Spleen (tissue), 11 donors: ENCODE measurements around the gene NR1D2. TPM values are rescaled to one million over a fixed set of nuclear protein-coding genes. Genes with fewer than 3 reads are reported as not detected.
"Not testable (repeated sequence)": the region's sequence is repeated elsewhere in the genome, so short reads cannot be mapped to it uniquely, and the experiment has no call there.

ENCODE experiments used
- DNase-seq: peaks from one replicate; pipeline ENCODE4 v3.0.0-alpha.2; 2020
- H3K27ac ChIP-seq, 8 donors: fragments of 200-600 bp; sonication (generic) in 7 of 8; 1 replicate in 4 of 8; 2 replicates in 4 of 8; pipeline versions ENCODE4 v1.5.0 to v1.8.0; 2016 to 2021; ENCODE audit warnings: inconsistent platforms in 4 of 8, mild to moderate bottlenecking in 4 of 8, moderate library complexity in 1 of 8
- H3K27me3 ChIP-seq, 7 donors: fragments of 200-600 bp; sonication (generic) in 6 of 7; replicated peaks in 1 of 7; 1 replicate in 4 of 7; 2 replicates in 3 of 7; pipeline versions ENCODE4 v1.5.0 to v1.8.0; 2016 to 2021; ENCODE audit warnings: inconsistent platforms in 3 of 7, mild to moderate bottlenecking in 1 of 7
- H3K36me3 ChIP-seq, 6 donors: fragments of 200-600 bp; sonication (generic) in 5 of 6; 1 replicate in 4 of 6; 2 replicates in 2 of 6; pipeline versions ENCODE4 v1.5.0 to v1.8.0; 2016 to 2021; ENCODE audit warnings: inconsistent platforms in 2 of 6
- H3K4me1 ChIP-seq, 6 donors: fragments of 200-600 bp; sonication (generic) in 5 of 6; 1 replicate in 3 of 6; 2 replicates in 3 of 6; pipeline versions ENCODE4 v1.5.0 to v1.8.0; 2016 to 2021; ENCODE audit warnings: inconsistent platforms in 3 of 6
- H3K4me3 ChIP-seq, 8 donors: fragments of 200-600 bp; sonication (generic) in 7 of 8; 1 replicate in 4 of 8; 2 replicates in 4 of 8; pipeline versions ENCODE4 v1.5.0 to v1.8.0; 2016 to 2021; ENCODE audit warnings: inconsistent platforms in 4 of 8, mild to moderate bottlenecking in 4 of 8, moderate library complexity in 2 of 8
- H3K9me3 ChIP-seq, 8 donors: fragments of 200-600 bp; sonication (generic) in 7 of 8; 1 replicate in 4 of 8; 2 replicates in 4 of 8; pipeline versions ENCODE4 v1.5.0 to v1.8.0; 2016 to 2021; ENCODE audit warnings: inconsistent platforms in 4 of 8
- CTCF ChIP-seq, 11 experiments: fragments of 200-600 bp in 7 of 11; fragments of 450-650 bp in 4 of 11; sonication (generic) in 4 of 11; IDR thresholded peaks in 8 of 11; conservative IDR thresholded peaks in 3 of 11; 1 replicate in 7 of 11; 2 replicates in 4 of 11; pipeline versions ENCODE4 v1.4.0 to v1.8.0; 2016 to 2021; ENCODE audit warnings: antibody characterized with exemption in 11 of 11, inconsistent platforms in 4 of 11, mild to moderate bottlenecking in 1 of 11
- POLR2A ChIP-seq, 3 donors: fragments of 450-650 bp; IDR thresholded peaks; one replicate each; pipeline ENCODE4 v1.5.1; 2017; ENCODE audit warnings: antibody characterized with exemption in 3 of 3, mild to moderate bottlenecking in 1 of 3
- POLR2AphosphoS5 ChIP-seq, 3 donors: sonication (generic); formaldehyde crosslinking; IDR thresholded peaks; one replicate each; pipeline ENCODE4 v1.5.1; 2017; ENCODE audit warnings: antibody characterized with exemption in 3 of 3
- WGBS, 5 donors: extraction: QIAGEN DNeasy Blood & Tissue Kit in 3 of 5; methylation state at CpG; one replicate each; pipeline versions ENCODE4 v1.1.5 to v1.1.7; 2013 to 2018; 5-methylcytosine and 5-hydroxymethylcytosine counted together
- intact Hi-C: fragments of 100-400 bp; cut with DNase I; formaldehyde crosslinking; loops from one replicate; pipeline ENCODE4 v1.15.0; 2023; ENCODE audit warnings: low total_unique reads
- polyA plus RNA-seq, 3 donors: library from polyadenylated mRNA; stranded (reverse); fragments of 200-250 nt; gene quantifications; one replicate each; pipeline ENCODE4 v1.2.1, GENCODE V29; 2013
- total RNA-seq, 7 donors: library from RNA; depleted of rRNA in 3 of 7; stranded (reverse); fragments of >200 nt in 3 of 7; fragmentation: NEBNext Ultra II Directional in 4 of 7; extraction: Animal tissue kit (Norgen Biotek cat#: 25700) in 4 of 7; gene quantifications; one replicate each; pipeline versions ENCODE4 v1.1.0 to v1.2.1, GENCODE V29; 2016 to 2021
- donor health status: healthy with polysubstance abuse.
- donor health status: DM: no; HTN: no; CAD: no; lungs with moderate emphysema.
- donor health status: DM: no; HTN: no; CAD: no.
- donor health status: Bipolar disorder and iron deficiency.
- donor health status: healthy.
- donor health status: DM: no; HTN: no; CAD: no.
- donor health status: DM: yes; HTN: yes; CAD: no.

Gene NR1D2
- total and polyA plus RNA-seq, 10 donors, result 6.1 to 44.4 (median 33.3) TPM

- H3K4me1 ChIP-seq, result peaks cover 28 to 57% (median 48%) of the 10 kb centered on the region in 6 donors
- peak overlapping the region in 6 of 8 donors; percentile 57 to 99 (median 84) for H3K4me3 ChIP-seq
- H3K27ac ChIP-seq, result peak overlapping the region in 7 of 8 donors; percentile 92 to 99 (median 98)
- DNase-seq, result no peak
- peaks cover 0 to 35% (median 21%) of the 10 kb centered on the region in 6 donors for H3K36me3 ChIP-seq
- H3K27me3 ChIP-seq, result no peaks in the 10 kb centered on the region
- H3K9me3 ChIP-seq, result no peaks in the 10 kb centered on the region
- 42 to 52% (median 47%) methylated on average over 7 of the region's 7 CpGs for WGBS, 5 donors
- TF ChIP-seq POLR2AphosphoS5 (IDR thresholded peaks at IDR 0.05) (peak in 1 of 3 donors; percentile 29), POLR2A (IDR thresholded peaks at IDR 0.05) (no peak), CTCF (IDR thresholded peaks at IDR 0.05 in 8 of 11, conservative IDR thresholded peaks at IDR 0.05 in 3 of 11) (no peak)
- intact Hi-C loops, result no loop called here
These were observed 29.5 kb upstream of the NR1D2 start for GRCh38 chr3:23915537-23916108.

GRCh38 chr3:23916152-23916885, 28.8 kb upstream of the NR1D2 start:
- H3K36me3 ChIP-seq, result peaks cover 0 to 35% (median 27%) of the 10 kb centered on the region in 6 donors
- TF ChIP-seq CTCF (IDR thresholded peaks at IDR 0.05 in 8 of 11, conservative IDR thresholded peaks at IDR 0.05 in 3 of 11) (no peak), POLR2AphosphoS5 (IDR thresholded peaks at IDR 0.05) (no peak), POLR2A (IDR thresholded peaks at IDR 0.05) (no peak)
- no peak for DNase-seq
- H3K27me3 ChIP-seq, result no peaks in the 10 kb centered on the region
- peaks cover 28 to 59% (median 51%) of the 10 kb centered on the region in 6 donors for H3K4me1 ChIP-seq
- peak overlapping the region; percentile 57 to 99 (median 83) for H3K4me3 ChIP-seq
- H3K9me3 ChIP-seq, result no peaks in the 10 kb centered on the region
- intact Hi-C loops, result no loop called here
- H3K27ac ChIP-seq, result peak overlapping the region; percentile 91 to 99 (median 97)
- WGBS, 5 donors, result 1 to 4% (median 2%) methylated on average over 26 to 48 of the region's 48 CpGs

GRCh38 chr3:23916886-23917678, 28.0 kb upstream of the NR1D2 start, which contains the start of the genes NKIRAS1 and RPL15:
NKIRAS1 (minus strand) TSS chr3:23916990; CDS start chr3:23910904, 6,086 bp downstream.
RPL15 (plus strand) TSS chr3:23917132; CDS start chr3:23917860, 728 bp downstream.
- WGBS, 5 donors, result 0 to 1% (median 0%) methylated on average over 41 to 64 of the region's 64 CpGs
- Histone ChIP-seq H3K27ac (peak within 1 kb of the TSS; percentile 91 to 99 (median 97)), H3K27me3 (no peaks in the 10 kb centered on the region), H3K4me3 (peak within 1 kb of the TSS; percentile 57 to 99 (median 83)), H3K9me3 (no peaks in the 10 kb centered on the region), H3K36me3 (peaks cover 0 to 43% (median 32%) of the 10 kb centered on the region in 6 donors), H3K4me1 (peaks cover 28 to 59% (median 51%) of the 10 kb centered on the region in 6 donors)
- TF ChIP-seq POLR2A (IDR thresholded peaks at IDR 0.05) (peak; percentile 43 to 95 (median 92)), POLR2AphosphoS5 (IDR thresholded peaks at IDR 0.05) (peak; percentile 98 to 100 (median 99)), CTCF (IDR thresholded peaks at IDR 0.05 in 8 of 11, conservative IDR thresholded peaks at IDR 0.05 in 3 of 11) (peak; percentile 56 to 90 (median 80))
- intact Hi-C loops, result no loop called here
- peak; percentile 99 for DNase-seq

- WGBS, 5 donors, result 1% methylated on average over 19 to 21 of the region's 21 CpGs
- Histone ChIP-seq H3K36me3 (peaks cover 0 to 50% (median 39%) of the 10 kb centered on the region in 6 donors), H3K4me1 (peaks cover 28 to 59% (median 51%) of the 10 kb centered on the region in 6 donors), H3K4me3 (peak overlapping the region; percentile 57 to 99 (median 83)), H3K27ac (peak overlapping the region; percentile 91 to 99 (median 97))
- intact Hi-C loops, result loop anchor here (2.0 kb wide), 1 partner anchor 27 kb away; the partner anchor contains the start of gene NR1D2
- H3K9me3 ChIP-seq, DNase-seq, H3K27me3 ChIP-seq: not testable (repeated sequence)
These were observed 27.3 kb upstream of the NR1D2 start for GRCh38 chr3:23917679-23918303.

- peaks cover 0 to 55% (median 42%) of the 10 kb centered on the region in 6 donors for H3K36me3 ChIP-seq
- not testable (repeated sequence) for H3K9me3 ChIP-seq, H3K27me3 ChIP-seq, DNase-seq
- intact Hi-C loops, result loop anchor here (2.0 kb wide), 1 partner anchor 26 kb away; the partner anchor contains the start of gene NR1D2
- H3K27ac ChIP-seq, result peak overlapping the region; percentile 91 to 99 (median 97)
- peaks cover 28 to 59% (median 51%) of the 10 kb centered on the region in 6 donors for H3K4me1 ChIP-seq
- 20 to 42% (median 22%) methylated on average over 12 of the region's 12 CpGs for WGBS, 5 donors
- peak overlapping the region; percentile 57 to 99 (median 83) for H3K4me3 ChIP-seq
These were observed 26.8 kb upstream of the NR1D2 start for GRCh38 chr3:23918331-23918730.
